Renal pelvis (tissue), 4 donors: ENCODE data around the gene DLL1. TPM values are rescaled to one million over a fixed set of nuclear protein-coding genes. Genes with fewer than 3 reads are reported as not detected.

Source experiments
- DNase-seq: peaks from one replicate; pipeline ENCODE4 v3.0.0-alpha.2; 2013
- polyA plus RNA-seq, 3 donors: library from polyadenylated mRNA; unstranded; fragments of 120-200 nt; gene quantifications; one replicate each; pipeline ENCODE4 v1.2.1, GENCODE V29; 2013; ENCODE audit not compliant: insufficient read length in 3 of 3

Gene DLL1
- polyA plus RNA-seq, 3 donors, result 10.8 to 13.9 (median 11.3) TPM

DNA sequence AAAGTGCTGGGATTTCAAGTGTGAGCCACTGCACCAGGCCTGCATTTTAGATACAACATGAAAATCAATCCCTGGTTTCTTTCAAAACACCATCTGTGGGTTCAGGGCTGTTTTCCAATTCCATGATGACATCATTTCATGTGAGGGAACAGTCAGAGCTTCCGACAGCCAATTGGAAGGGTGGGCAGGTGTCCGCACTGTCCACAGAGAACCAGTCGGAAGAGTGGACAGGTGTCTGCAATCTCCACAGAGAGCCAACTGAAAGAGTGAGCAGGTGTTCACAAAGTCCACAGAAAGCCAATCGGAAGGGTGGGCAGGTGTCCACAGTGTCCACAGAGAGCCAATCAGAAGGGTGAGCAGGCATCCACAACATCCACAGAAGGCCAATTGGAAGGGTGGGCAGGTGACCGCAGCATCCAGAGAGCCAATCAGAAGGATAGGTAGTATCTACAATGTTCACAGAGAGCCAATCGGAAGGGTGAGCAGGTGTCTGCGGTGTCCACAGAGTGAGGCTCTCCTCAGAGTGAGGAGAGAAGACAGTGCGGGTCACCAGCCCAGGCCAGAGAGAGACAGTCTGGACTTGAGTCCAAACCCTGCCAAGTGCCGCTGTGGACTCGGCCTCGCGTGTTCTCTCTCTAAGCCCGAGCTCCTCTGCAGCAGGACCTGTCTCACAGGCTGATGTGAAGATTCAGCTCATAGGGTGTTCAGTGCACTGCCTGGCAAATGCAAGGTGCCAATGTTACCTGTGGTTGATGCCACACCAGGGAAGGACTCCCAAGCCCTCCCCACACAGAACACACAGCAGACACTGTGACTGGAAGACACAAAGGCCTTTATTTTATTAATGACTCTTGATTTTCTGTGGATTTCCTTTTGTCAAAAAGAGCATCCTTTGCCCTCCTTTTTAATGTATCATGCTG, 57.3 kb downstream of the DLL1 start:
- DNase-seq, result no peak

Other genes with a start within 250 kb of the DLL1 start
- gene FAM120B, start 15.7 kb upstream of the DLL1 start, polyA plus RNA-seq, result 10 to 100 TPM; 34.8 to 38.9 (median 38.0) TPM